A549 (cell line): ENCODE measurements around the gene MKNK2. TPM values are rescaled to one million over a fixed set of nuclear protein-coding genes. Genes with fewer than 3 reads are reported as not detected.

Experiments
- ATAC-seq, 2 experiments: fragments of 200-7000 bp in 1 of 2; fragments of >200 bp in 1 of 2; cut with Nextera tagmentation in 1 of 2; cut with Tn5 transposase in 1 of 2; 3 replicates each; pipeline versions ENCODE4 v1.8.0 to v1.9.1; 2018 to 2020; ENCODE audit warnings: mild to moderate bottlenecking in 1 of 2, moderate library complexity in 1 of 2
- CTCF ChIA-PET: fragments of 300-600 bp; sonication (Branson Sonifier 250); formaldehyde crosslinking; extraction: SDS; loops from one replicate; lab custom pipeline; 2021; ENCODE audit warnings: antibody characterized with exemption, inconsistent platforms; lab: Yijun Ruan, JAX
- POLR2A ChIA-PET: fragments of 350-600 bp; formaldehyde crosslinking; extraction: SDS; loops from one replicate; lab custom pipeline; 2021; ENCODE audit warnings: antibody characterized with exemption, inconsistent platforms; lab: Yijun Ruan, JAX
- DNase-seq, 2 experiments: peaks; one replicate each; pipeline versions ENCODE4 v3.0.0 to v3.0.0-alpha.2; 2011 to 2016; ENCODE audit warnings: low read depth in 1 of 2, low spot score in 1 of 2
- FAIRE-seq: peaks from 2 replicates; lab custom pipeline; 2011; peaks lifted over from hg19 to GRCh38; lab: Jason Lieb, UNC
- H3K27ac ChIP-seq, 2 experiments: fragments of >200 bp; sonication (Bioruptor Twin); formaldehyde crosslinking; 3 replicates each; pipeline ENCODE4 v1.5.1; 2016 to 2017
- H3K4me1 ChIP-seq: fragments of >200 bp; sonication (Bioruptor Twin); formaldehyde crosslinking; 3 replicates; pipeline ENCODE4 v1.6.1; 2016
- H3K4me2 ChIP-seq: fragments of >200 bp; sonication (Bioruptor Twin); formaldehyde crosslinking; 3 replicates; pipeline ENCODE4 v1.6.1; 2016
- H3K4me3 ChIP-seq: fragments of >200 bp; sonication (Bioruptor Twin); formaldehyde crosslinking; 3 replicates; pipeline ENCODE4 v1.5.1; 2016
- H3K9me3 ChIP-seq: fragments of >200 bp; sonication (Bioruptor Twin); formaldehyde crosslinking; 3 replicates; pipeline ENCODE4 v1.6.1; 2016
- CHD4 ChIP-seq: fragments of 200-600 bp; sonication (generic); IDR thresholded peaks from 2 replicates; pipeline ENCODE4 v1.6.1; 2016; ENCODE audit warnings: antibody characterized with exemption, mild to moderate bottlenecking, borderline replicate concordance
- EHF ChIP-seq: fragments of 250-450 bp; sonication (Bioruptor Pico); IDR thresholded peaks from 2 replicates; pipeline ENCODE4 v1.5.0; 2020; ENCODE audit warnings: mild to moderate bottlenecking
- FOSL2 ChIP-seq, 2 experiments: fragments of 450-650 bp in 1 of 2; fragments of >200 bp in 1 of 2; sonication (Bioruptor Twin) in 1 of 2; formaldehyde crosslinking; IDR thresholded peaks; 2 replicates each; pipeline versions ENCODE4 v1.5.0 to v1.6.1; 2016 to 2020; ENCODE audit warnings: mild to moderate bottlenecking in 1 of 2, moderate library complexity in 1 of 2
- GATA3 ChIP-seq: IDR thresholded peaks from 2 replicates; pipeline ENCODE4 v1.6.1; 2012; ENCODE audit warnings: borderline replicate concordance
- HEYL ChIP-seq: fragments of 250-450 bp; sonication (Bioruptor Pico); IDR thresholded peaks from 2 replicates; pipeline ENCODE4 v1.8.0; 2021; ENCODE audit warnings: mild to moderate bottlenecking, moderate library complexity
- JUN ChIP-seq, 2 experiments: fragments of >200 bp; sonication (Bioruptor Twin); formaldehyde crosslinking; IDR thresholded peaks; 2 replicates in 1 of 2; 3 replicates in 1 of 2; pipeline ENCODE4 v1.6.1; 2016 to 2017
- KDM1A ChIP-seq: fragments of 200-600 bp; sonication (generic); IDR thresholded peaks from 2 replicates; pipeline ENCODE4 v1.6.1; 2016; ENCODE audit warnings: low read depth, mild to moderate bottlenecking
- PBX3 ChIP-seq: IDR thresholded peaks from 2 replicates; pipeline ENCODE4 v1.6.1; 2012
- RFX5 ChIP-seq: fragments of 450-650 bp; IDR thresholded peaks from 2 replicates; pipeline ENCODE4 v1.7.1; 2014; ENCODE audit warnings: antibody characterized with exemption, mild to moderate bottlenecking, moderate library complexity
- RNF2 ChIP-seq: fragments of 200-600 bp; sonication (generic); IDR thresholded peaks from 2 replicates; pipeline ENCODE4 v1.6.1; 2016; ENCODE audit warnings: low read depth, mild to moderate bottlenecking, antibody characterized with exemption, moderate library complexity, borderline replicate concordance
- SMC3 ChIP-seq: fragments of >200 bp; sonication (Bioruptor Twin); formaldehyde crosslinking; IDR thresholded peaks from 3 replicates; pipeline ENCODE4 v1.6.1; 2018; ENCODE audit warnings: inconsistent platforms
- SREBF2 ChIP-seq: fragments of 450-650 bp; IDR thresholded peaks from 2 replicates; pipeline ENCODE4 v1.6.1; 2014; ENCODE audit warnings: mild to moderate bottlenecking, moderate library complexity
- TFCP2L1 ChIP-seq: fragments of 250-450 bp; sonication (Bioruptor Pico); IDR thresholded peaks from 2 replicates; pipeline ENCODE4 v1.5.0; 2021; ENCODE audit warnings: mild to moderate bottlenecking
- ZC3H11A ChIP-seq: fragments of 450-650 bp; IDR thresholded peaks from 2 replicates; pipeline ENCODE4 v1.6.1; 2014; ENCODE audit warnings: antibody characterized with exemption, mild to moderate bottlenecking
- WGBS: methylation state at CpG from one replicate; pipeline ENCODE4 v1.1.6; 2017; ENCODE audit errors: missing lambda C conversion rate; 5-methylcytosine and 5-hydroxymethylcytosine counted together
- polyA plus RNA-seq, 4 experiments: library from polyadenylated mRNA; depleted of rRNA in 3 of 4; stranded (reverse); fragments of >200 nt; fragmentation: RNase III in 1 of 4; extraction: RNeasy Plus Mini Kit Qiagen cat#74134 plus additional on column Dnase treatment in 1 of 4; gene quantifications; 2 replicates in 3 of 4; 3 replicates in 1 of 4; pipeline ENCODE4 v1.2.3, GENCODE V29; 2011 to 2017
- TF ChIP-seq, protein P1 (sequence below): fragments of 450-650 bp; IDR thresholded peaks from 2 replicates; pipeline ENCODE4 v1.6.1; 2014; ENCODE audit warnings: antibody characterized with exemption
- TF ChIP-seq, protein P2 (sequence below): fragments of >200 bp; sonication (Bioruptor Twin); formaldehyde crosslinking; IDR thresholded peaks from 2 replicates; pipeline ENCODE4 v1.6.1; 2016
- TF ChIP-seq, protein P3 (sequence below): fragments of 150-350 bp; IDR thresholded peaks from 2 replicates; pipeline ENCODE4 v1.6.1; 2014; ENCODE audit warnings: low read depth, mild to moderate bottlenecking, low read length
- TF ChIP-seq, protein P4 (sequence below): fragments of 250-450 bp; sonication (Bioruptor Pico); IDR thresholded peaks from 2 replicates; pipeline ENCODE4 v1.5.0; 2020; ENCODE audit warnings: low read depth, mild to moderate bottlenecking, moderate library complexity

Gene MKNK2
- polyA plus RNA-seq, 2 of the 4 experiments (the other 2 are of a cell fraction), result 48.3 to 56.7 TPM

GRCh38 chr19:2062770-2063169 lies 11.7 kb upstream of the MKNK2 start:
- 91% methylated on average over 9 of the region's 9 CpGs for WGBS
- CTCF ChIA-PET, result interaction anchor here (0.8 to 1.7 kb wide), 3 partner anchors 25 to 43 kb away, joined by 3 to 8 read pairs (median 3); no protein-coding TSS in a partner anchor
- FAIRE-seq (no peak), DNase-seq (no peak), ATAC-seq (no peak)
- H3K9me3 ChIP-seq, result no peaks in the 10 kb centered on the region
- peak overlapping the region; percentile 94 to 100 for H3K27ac ChIP-seq
- H3K4me2 ChIP-seq, result peak overlapping the region; percentile 90; the same call in 1 of the 3 replicates
- POLR2A ChIA-PET, result interaction anchor here (1.3 kb wide), 1 partner anchor 11 kb away, joined by 5 read pairs; no protein-coding TSS in a partner anchor
- TF ChIP-seq GATA3, result no peak
- no peak for TF ChIP-seq PBX3
- TF ChIP-seq EHF (CRISPR knock-in tag), result no peak
- TF ChIP-seq, protein P1, sequence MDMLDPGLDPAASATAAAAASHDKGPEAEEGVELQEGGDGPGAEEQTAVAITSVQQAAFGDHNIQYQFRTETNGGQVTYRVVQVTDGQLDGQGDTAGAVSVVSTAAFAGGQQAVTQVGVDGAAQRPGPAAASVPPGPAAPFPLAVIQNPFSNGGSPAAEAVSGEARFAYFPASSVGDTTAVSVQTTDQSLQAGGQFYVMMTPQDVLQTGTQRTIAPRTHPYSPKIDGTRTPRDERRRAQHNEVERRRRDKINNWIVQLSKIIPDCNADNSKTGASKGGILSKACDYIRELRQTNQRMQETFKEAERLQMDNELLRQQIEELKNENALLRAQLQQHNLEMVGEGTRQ, result no peak
- TF ChIP-seq, protein P2, sequence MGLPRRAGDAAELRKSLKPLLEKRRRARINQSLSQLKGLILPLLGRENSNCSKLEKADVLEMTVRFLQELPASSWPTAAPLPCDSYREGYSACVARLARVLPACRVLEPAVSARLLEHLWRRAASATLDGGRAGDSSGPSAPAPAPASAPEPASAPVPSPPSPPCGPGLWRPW, result no peak
- TF ChIP-seq CHD4, result no peak
- no peak overlapping the region for H3K4me3 ChIP-seq
- H3K4me1 ChIP-seq, result peaks cover 36% of the 10 kb centered on the region

DNA sequence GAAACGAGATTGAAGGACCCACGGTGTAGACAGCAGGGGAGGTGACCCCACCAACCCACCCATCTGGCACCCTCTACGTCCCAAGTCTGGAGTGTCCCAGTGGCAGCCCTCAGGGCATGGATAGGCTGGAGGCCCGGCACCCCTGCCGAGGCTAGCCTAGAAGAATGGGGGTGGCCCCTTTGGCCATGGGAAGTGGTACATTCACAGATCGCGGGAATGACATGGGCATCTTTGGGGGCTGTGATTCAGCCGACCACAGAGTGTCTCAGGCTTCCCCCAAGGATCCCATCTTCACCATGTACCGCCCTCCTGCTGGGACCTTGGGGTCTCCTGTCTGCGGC lies 11.3 kb upstream of the MKNK2 start:
- no peak for FAIRE-seq
- 94% methylated on average over 4 of the region's 10 CpGs for whole genome bisulfite sequencing
- H3K4me3 ChIP-seq, result peak overlapping the region; percentile 51
- TF ChIP-seq HEYL (no peak), KDM1A (no peak), TFCP2L1 (no peak), RFX5 (no peak), SREBF2 (no peak), SMC3 (no peak), ZC3H11A (no peak), EHF (CRISPR knock-in tag) (no peak), FOSL2 (IDR thresholded peaks at IDR 0.05) (no peak), FOSL2 (CRISPR knock-in tag; IDR thresholded peaks at IDR 0.05) (no peak), JUN (IDR thresholded peaks at IDR 0.05) (no peak), RNF2 (no peak)
- TF ChIP-seq, protein P1, result no peak
- TF ChIP-seq, protein P3, sequence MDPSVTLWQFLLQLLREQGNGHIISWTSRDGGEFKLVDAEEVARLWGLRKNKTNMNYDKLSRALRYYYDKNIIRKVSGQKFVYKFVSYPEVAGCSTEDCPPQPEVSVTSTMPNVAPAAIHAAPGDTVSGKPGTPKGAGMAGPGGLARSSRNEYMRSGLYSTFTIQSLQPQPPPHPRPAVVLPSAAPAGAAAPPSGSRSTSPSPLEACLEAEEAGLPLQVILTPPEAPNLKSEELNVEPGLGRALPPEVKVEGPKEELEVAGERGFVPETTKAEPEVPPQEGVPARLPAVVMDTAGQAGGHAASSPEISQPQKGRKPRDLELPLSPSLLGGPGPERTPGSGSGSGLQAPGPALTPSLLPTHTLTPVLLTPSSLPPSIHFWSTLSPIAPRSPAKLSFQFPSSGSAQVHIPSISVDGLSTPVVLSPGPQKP, result no peak
- TF ChIP-seq, protein P4, sequence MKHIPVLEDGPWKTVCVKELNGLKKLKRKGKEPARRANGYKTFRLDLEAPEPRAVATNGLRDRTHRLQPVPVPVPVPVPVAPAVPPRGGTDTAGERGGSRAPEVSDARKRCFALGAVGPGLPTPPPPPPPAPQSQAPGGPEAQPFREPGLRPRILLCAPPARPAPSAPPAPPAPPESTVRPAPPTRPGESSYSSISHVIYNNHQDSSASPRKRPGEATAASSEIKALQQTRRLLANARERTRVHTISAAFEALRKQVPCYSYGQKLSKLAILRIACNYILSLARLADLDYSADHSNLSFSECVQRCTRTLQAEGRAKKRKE (CRISPR knock-in tag), result no peak
- peaks cover 41% of the 10 kb centered on the region for H3K4me1 ChIP-seq
- no peak for DNase-seq
- H3K27ac ChIP-seq, result peak overlapping the region; percentile 94 to 100
- ChIA-PET POLR2A (interaction anchor here (0.5 to 1.3 kb wide), 2 partner anchors 10 to 252 kb away, joined by 3 to 5 read pairs; no protein-coding TSS in a partner anchor), CTCF (interaction anchor here (1.7 to 2.5 kb wide), 2 partner anchors 7 to 43 kb away, joined by 8 to 9 read pairs; no protein-coding TSS in a partner anchor)
- peak overlapping the region; percentile 90 for H3K4me2 ChIP-seq
- ATAC-seq, result no peak
- H3K9me3 ChIP-seq, result no peaks in the 10 kb centered on the region
